IMR-90 (cell line): Measurements from ENCODE around the gene TAX1BP1. TPM values are rescaled to one million over a fixed set of nuclear protein-coding genes. Genes with fewer than 3 reads are reported as not detected.

ENCODE experiments used
- ATAC-seq: fragments of 200-7000 bp; cut with Tn5 transposase; 2 replicates; pipeline ENCODE4 v1.9.1; 2020; ENCODE audit warnings: low read depth, mild to moderate bottlenecking, moderate library complexity
- BruUV-seq: library from RNA; stranded (reverse); fragments of 400-500 nt; replicated peaks from 2 replicates; lab custom pipeline; 2021; lab: Mats Ljungman, UMichigan
- CTCF ChIA-PET: fragments of 300-600 bp; formaldehyde crosslinking; extraction: SDS; loops from one replicate; lab custom pipeline; 2021; ENCODE audit warnings: antibody characterized with exemption; lab: Yijun Ruan, JAX
- POLR2A ChIA-PET: fragments of 300-600 bp; sonication (Branson Sonifier 250); formaldehyde crosslinking; loops from one replicate; lab custom pipeline; 2022; ENCODE audit warnings: antibody characterized with exemption; ENCODE audit not compliant: unreplicated experiment; lab: Charles Lee
- DNase-seq: peaks from one replicate; pipeline ENCODE4 v3.0.0; 2013
- H2AFZ ChIP-seq: replicated peaks from 2 replicates; pipeline ENCODE3; 2013; ENCODE audit warnings: low read length, mild to moderate bottlenecking; ENCODE audit not compliant: poor library complexity
- H2AK5ac ChIP-seq: 2 replicates; pipeline ENCODE4 v1.6.1; 2013; ENCODE audit warnings: low read depth, low read length, inconsistent platforms
- H2AK9ac ChIP-seq: replicated peaks from 2 replicates; pipeline ENCODE3; 2013; ENCODE audit warnings: mild to moderate bottlenecking, low read depth, low read length, moderate library complexity; ENCODE audit not compliant: poor library complexity
- H2BK120ac ChIP-seq: 2 replicates; pipeline ENCODE4 v1.6.1; 2013; ENCODE audit warnings: low read depth, low read length, inconsistent platforms
- H2BK15ac ChIP-seq: 3 replicates; pipeline ENCODE4 v1.6.1; 2013; ENCODE audit warnings: low read depth, low read length, inconsistent platforms
- H2BK20ac ChIP-seq: 2 replicates; pipeline ENCODE4 v1.6.1; 2013; ENCODE audit warnings: low read depth, mild to moderate bottlenecking, inconsistent platforms, low read length, moderate library complexity
- H2BK5ac ChIP-seq: 2 replicates; pipeline ENCODE4 v1.6.1; 2013; ENCODE audit warnings: mild to moderate bottlenecking, low read depth, low read length, inconsistent platforms; ENCODE audit not compliant: poor library complexity, severe bottlenecking
- H3K14ac ChIP-seq: replicated peaks from 2 replicates; pipeline ENCODE4 v1.6.1; 2013; ENCODE audit warnings: low read depth, low read length, inconsistent platforms
- H3K18ac ChIP-seq: 2 replicates; pipeline ENCODE4 v1.6.1; 2013; ENCODE audit warnings: low read depth, low read length, control low read depth
- H3K23ac ChIP-seq: 2 replicates; pipeline ENCODE4 v1.6.1; 2013; ENCODE audit warnings: low read depth, low read length, inconsistent platforms
- H3K27ac ChIP-seq: 2 replicates; pipeline ENCODE4 v1.5.1; 2013; ENCODE audit warnings: mild to moderate bottlenecking, control low read depth, low read length; ENCODE audit not compliant: insufficient read depth
- H3K27me3 ChIP-seq: 2 replicates; pipeline ENCODE4 v1.6.1; 2013; ENCODE audit warnings: low read length; ENCODE audit not compliant: control insufficient read depth, insufficient read depth
- H3K36me3 ChIP-seq: 2 replicates; pipeline ENCODE4 v1.6.1; 2013; ENCODE audit warnings: low read length, mixed read lengths; ENCODE audit not compliant: control insufficient read depth, insufficient read depth
- H3K4ac ChIP-seq: 2 replicates; pipeline ENCODE4 v1.6.1; 2013; ENCODE audit warnings: low read depth, low read length, inconsistent platforms
- H3K4me1 ChIP-seq: 2 replicates; pipeline ENCODE4 v1.6.1; 2013; ENCODE audit warnings: low read length, mixed read lengths; ENCODE audit not compliant: control insufficient read depth, insufficient read depth
- H3K4me2 ChIP-seq: 2 replicates; pipeline ENCODE4 v1.6.1; 2013; ENCODE audit warnings: low read depth, mild to moderate bottlenecking, control low read depth, low read length, moderate library complexity
- H3K4me3 ChIP-seq: 2 replicates; pipeline ENCODE4 v1.5.1; 2013; ENCODE audit warnings: low read depth, mild to moderate bottlenecking, control low read depth, low read length, moderate library complexity; ENCODE audit not compliant: insufficient read depth
- H3K56ac ChIP-seq: 2 replicates; pipeline ENCODE4 v1.6.1; 2013; ENCODE audit warnings: low read length, inconsistent platforms; ENCODE audit not compliant: insufficient read depth; ENCODE audit errors: extremely low read depth
- H3K79me1 ChIP-seq, 2 experiments: 2 replicates each; pipeline ENCODE4 v1.6.1; 2013; ENCODE audit warnings: low read length in 2 of 2, inconsistent platforms in 1 of 2, low read depth in 1 of 2
- H3K9ac ChIP-seq: 2 replicates; pipeline ENCODE4 v1.6.1; 2013; ENCODE audit warnings: low read depth, low read length, control low read depth
- H3K9me1 ChIP-seq: 2 replicates; pipeline ENCODE4 v1.6.1; 2013; ENCODE audit warnings: low read length, inconsistent platforms; ENCODE audit not compliant: insufficient read depth
- H3K9me3 ChIP-seq: 2 replicates; pipeline ENCODE4 v1.6.1; 2013; ENCODE audit warnings: low read length; ENCODE audit not compliant: control insufficient read depth, insufficient read depth
- H4K20me1 ChIP-seq: 2 replicates; pipeline ENCODE4 v1.6.1; 2013; ENCODE audit warnings: low read length, inconsistent platforms; ENCODE audit not compliant: insufficient read depth
- H4K5ac ChIP-seq: 2 replicates; pipeline ENCODE4 v1.6.1; 2013; ENCODE audit warnings: mild to moderate bottlenecking, low read depth, low read length, control low read depth
- H4K8ac ChIP-seq, 2 experiments: 2 replicates each; pipeline ENCODE4 v1.6.1; 2013; ENCODE audit warnings: low read depth in 2 of 2, low read length in 2 of 2, control low read depth in 1 of 2, inconsistent platforms in 1 of 2
- H4K91ac ChIP-seq: 2 replicates; pipeline ENCODE4 v1.6.1; 2013; ENCODE audit warnings: low read depth, low read length, inconsistent platforms; ENCODE audit not compliant: insufficient read depth
- BHLHE40 ChIP-seq: fragments of 150-350 bp; IDR thresholded peaks from 2 replicates; pipeline ENCODE4 v1.6.1; 2016; ENCODE audit warnings: mild to moderate bottlenecking, low read depth, low read length
- CEBPB ChIP-seq: IDR thresholded peaks from 2 replicates; pipeline ENCODE4 v1.6.1; 2012; ENCODE audit warnings: low read depth, low read length, improper control_type of control experiment
- CHD1 ChIP-seq: IDR thresholded peaks from 2 replicates; pipeline ENCODE4 v1.6.1; 2012; ENCODE audit warnings: low read depth, low read length, improper control_type of control experiment
- CTCF ChIP-seq: conservative IDR thresholded peaks from 2 replicates; pipeline ENCODE4 v1.5.1; 2012; ENCODE audit warnings: mild to moderate bottlenecking, low read depth, low read length, improper control_type of control experiment
- ELK1 ChIP-seq: fragments of 150-350 bp; IDR thresholded peaks from 2 replicates; pipeline ENCODE4 v1.6.1; 2016; ENCODE audit warnings: low read depth, mild to moderate bottlenecking, low read length, moderate library complexity, borderline replicate concordance
- MAFK ChIP-seq: IDR thresholded peaks from 2 replicates; pipeline ENCODE4 v1.6.1; 2012; ENCODE audit warnings: low read depth, low read length, improper control_type of control experiment
- MAZ ChIP-seq: IDR thresholded peaks from 2 replicates; pipeline ENCODE4 v1.6.1; 2012; ENCODE audit warnings: low read depth, mild to moderate bottlenecking, low read length, improper control_type of control experiment, moderate library complexity, borderline replicate concordance
- POLR2A ChIP-seq: IDR thresholded peaks from 2 replicates; pipeline ENCODE4 v1.6.1; 2012; ENCODE audit warnings: mild to moderate bottlenecking, low read depth, low read length
- RAD21 ChIP-seq: IDR thresholded peaks from 2 replicates; pipeline ENCODE4 v1.6.1; 2012; ENCODE audit warnings: low read length, improper control_type of control experiment
- RCOR1 ChIP-seq: IDR thresholded peaks from 2 replicates; pipeline ENCODE4 v1.6.1; 2012; ENCODE audit warnings: mild to moderate bottlenecking, low read length, improper control_type of control experiment; ENCODE audit not compliant: insufficient replicate concordance
- SMC3 ChIP-seq: fragments of 150-350 bp; IDR thresholded peaks from 2 replicates; pipeline ENCODE4 v1.6.1; 2016; ENCODE audit warnings: low read depth, mild to moderate bottlenecking, antibody characterized with exemption, low read length, moderate library complexity
- dilution Hi-C: fragments of 300-500 bp; cut with HindIII; formaldehyde crosslinking; loops from one replicate; pipeline ENCODE4 v1.14.3; 2018; ENCODE audit warnings: low sequenced_read_pairs; ENCODE audit not compliant: unreplicated experiment
- in situ Hi-C: fragments of 300-500 bp; cut with MboI; formaldehyde crosslinking; loops from 3 replicates; pipeline ENCODE4 v1.14.3; 2019; ENCODE audit warnings: low sequenced_read_pairs, inconsistent platforms, mixed read lengths
- intact Hi-C: fragments of 100-400 bp; cut with micrococcal nuclease; formaldehyde crosslinking; loops from 2 replicates; pipeline ENCODE4 v1.10.0; 2022
- polyA plus RNA-seq, 3 experiments: library from polyadenylated mRNA; depleted of rRNA; stranded (reverse); fragments of >200 nt; gene quantifications; 2 replicates each; pipeline ENCODE4 v1.2.3, GENCODE V29; 2012; ENCODE audit warnings: low replicate concordance in 1 of 3
- total RNA-seq: library from RNA; depleted of rRNA; stranded (reverse); fragments of >200 nt; gene quantifications from 2 replicates; pipeline ENCODE4 v1.2.3, GENCODE V29; 2012
- TF ChIP-seq, protein P1 (sequence below): fragments of 150-350 bp; IDR thresholded peaks from 2 replicates; pipeline ENCODE4 v1.6.1; 2017; ENCODE audit warnings: mild to moderate bottlenecking, antibody characterized with exemption, low read length, low read depth

TAX1BP1 gene
- total and polyA plus RNA-seq, 2 of the 4 experiments (the other 2 are of a cell fraction), result 49.0 to 52.7 TPM

GRCh38 chr7:27756298-27756697 lies 16.3 kb downstream of the TAX1BP1 start:
- no peak overlapping the region for H2AFZ ChIP-seq
- H3K27ac ChIP-seq, result no peak overlapping the region
- H3K56ac ChIP-seq, result no peak overlapping the region
- no peak overlapping the region for H3K4me2 ChIP-seq
- no peak overlapping the region for H2BK15ac ChIP-seq
- H2BK120ac ChIP-seq, result no peak overlapping the region
- H3K9ac ChIP-seq, result no peak overlapping the region
- H2BK20ac ChIP-seq, result no peak overlapping the region
- no peak overlapping the region for H3K14ac ChIP-seq
- H3K4me1 ChIP-seq, result no peaks in the 10 kb centered on the region
- no TSS peak for BruUV-seq
- H4K5ac ChIP-seq, result no peak overlapping the region
- ATAC-seq (no peak), DNase-seq (no peak)
- dilution Hi-C loops (no loop called here), in situ Hi-C loops (no loop called here), intact Hi-C loops (no loop called here)
- H3K18ac ChIP-seq, result no peak overlapping the region
- TF ChIP-seq RAD21, result no peak
- no peak for TF ChIP-seq CEBPB
- no peak for TF ChIP-seq BHLHE40
- no peak for TF ChIP-seq CTCF
- TF ChIP-seq SMC3, result no peak
- TF ChIP-seq CHD1, result no peak
- TF ChIP-seq MAFK, result no peak
- no peak for TF ChIP-seq POLR2A
- no peak for TF ChIP-seq MAZ
- TF ChIP-seq, protein P1, sequence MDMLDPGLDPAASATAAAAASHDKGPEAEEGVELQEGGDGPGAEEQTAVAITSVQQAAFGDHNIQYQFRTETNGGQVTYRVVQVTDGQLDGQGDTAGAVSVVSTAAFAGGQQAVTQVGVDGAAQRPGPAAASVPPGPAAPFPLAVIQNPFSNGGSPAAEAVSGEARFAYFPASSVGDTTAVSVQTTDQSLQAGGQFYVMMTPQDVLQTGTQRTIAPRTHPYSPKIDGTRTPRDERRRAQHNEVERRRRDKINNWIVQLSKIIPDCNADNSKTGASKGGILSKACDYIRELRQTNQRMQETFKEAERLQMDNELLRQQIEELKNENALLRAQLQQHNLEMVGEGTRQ, result no peak
- no peak for TF ChIP-seq RCOR1
- no peak for TF ChIP-seq ELK1
- no peak overlapping the region for H3K4ac ChIP-seq
- no peak overlapping the region for H4K8ac ChIP-seq
- no peak overlapping the region for H3K4me3 ChIP-seq
- peaks cover 20 to 22% of the 10 kb centered on the region in 2 experiments for H3K79me1 ChIP-seq
- H3K9me1 ChIP-seq, result 0 out of 2 replicates have a peak, but pooled peaks cover 4% of the 10 kb centered on the region
- no peaks in the 10 kb centered on the region for H3K9me3 ChIP-seq
- H3K36me3 ChIP-seq, result peaks cover 6% of the 10 kb centered on the region
- no peaks in the 10 kb centered on the region for H3K27me3 ChIP-seq
- H4K91ac ChIP-seq, result no peak overlapping the region
- H4K20me1 ChIP-seq, result no peaks in the 10 kb centered on the region; the same call in 1 of the 2 replicates
- H3K23ac ChIP-seq, result no peak overlapping the region
- ChIA-PET POLR2A (no interaction called here), CTCF (no interaction called here)
- H2BK5ac ChIP-seq, result no peak overlapping the region
- H2AK9ac ChIP-seq, result no peak overlapping the region
- H2AK5ac ChIP-seq, result no peak overlapping the region
